HG03565 (cell line): ENCODE measurements around the gene LRP11.
"Not testable (repeated sequence)": the region's sequence is repeated elsewhere in the genome, so short reads cannot be mapped to it uniquely, and the experiment has no call there.

Source experiments
- ATAC-seq: cut with Tn5 transposase; IDR thresholded peaks from one replicate; pipeline ENCODE4 v1.9.1; 2021; ENCODE audit warnings: mild to moderate bottlenecking, moderate library complexity; ENCODE audit not compliant: unreplicated experiment

The LRP11 gene

GRCh38 chr6:149898966-149899365 lies 34.8 kb upstream of the LRP11 start:
- ATAC-seq = no peak

GRCh38 chr6:149897855-149898744 lies 33.9 kb upstream of the LRP11 start, which contains the start of gene RAET1E:
Gene RAET1E (minus strand): TSS chr6:149898113. CDS start chr6:149890901, 7,212 bp downstream.
- ATAC-seq = no peak

- ATAC-seq = no peak
Observed at GRCh38 chr6:149897015-149897697, 33.0 kb upstream of the LRP11 start.

GRCh38 chr6:149896491-149896890 lies 32.3 kb upstream of the LRP11 start:
- no peak for ATAC-seq

GRCh38 chr6:149895833-149896271 lies 31.7 kb upstream of the LRP11 start:
- no peak for ATAC-seq

- no peak for ATAC-seq
Observed at GRCh38 chr6:149895048-149895590, 31.0 kb upstream of the LRP11 start.

GRCh38 chr6:149891864-149892263 lies 27.7 kb upstream of the LRP11 start:
- not testable (repeated sequence) for ATAC-seq

- ATAC-seq = no peak
Observed at GRCh38 chr6:149891259-149891658, 27.1 kb upstream of the LRP11 start.

GRCh38 chr6:149890629-149891045 lies 26.5 kb upstream of the LRP11 start:
- ATAC-seq = no peak

- no peak for ATAC-seq
Observed at GRCh38 chr6:149889326-149889725, 25.2 kb upstream of the LRP11 start.

- ATAC-seq = no peak
Observed at GRCh38 chr6:149888659-149889058, 24.5 kb upstream of the LRP11 start.

- no peak for ATAC-seq
Observed at GRCh38 chr6:149888093-149888492, 23.9 kb upstream of the LRP11 start.

GRCh38 chr6:149887343-149887742 lies 23.2 kb upstream of the LRP11 start:
- ATAC-seq = no peak

GRCh38 chr6:149885888-149886287 lies 21.7 kb upstream of the LRP11 start:
- ATAC-seq = no peak

- no peak for ATAC-seq
Observed at GRCh38 chr6:149884617-149885016, 20.5 kb upstream of the LRP11 start.

- no peak for ATAC-seq
Observed at GRCh38 chr6:149884215-149884614, 20.1 kb upstream of the LRP11 start.

GRCh38 chr6:149881860-149882259 lies 17.7 kb upstream of the LRP11 start:
- ATAC-seq = no peak

GRCh38 chr6:149881066-149881766 lies 17.1 kb upstream of the LRP11 start:
- no peak for ATAC-seq

GRCh38 chr6:149877659-149878058 lies 13.5 kb upstream of the LRP11 start:
- no peak for ATAC-seq

- no peak for ATAC-seq
Observed at GRCh38 chr6:149876241-149876933, 12.2 kb upstream of the LRP11 start.
